GM23338 (cell line): Measurements from ENCODE around the gene IFNW1. TPM values are rescaled to one million over a fixed set of nuclear protein-coding genes. Genes with fewer than 3 reads are reported as not detected.

Experiments
- ATAC-seq: fragments of 200-7000 bp; cut with Tn5 transposase; 3 replicates; pipeline ENCODE4 v1.9.1; 2020
- DNase-seq: peaks from one replicate; pipeline ENCODE4 v3.0.0-alpha.2; 2015; ENCODE audit warnings: low spot score
- H2AFZ ChIP-seq: fragments of 200-600 bp; sonication (generic); 2 replicates; pipeline ENCODE4 v1.8.0; 2016; ENCODE audit warnings: antibody characterized with exemption, mild to moderate bottlenecking, moderate library complexity
- H3F3A ChIP-seq: fragments of 200-600 bp; sonication (generic); replicated peaks from 2 replicates; pipeline ENCODE4 v1.8.0; 2017; ENCODE audit warnings: antibody characterized with exemption, mixed run types, low read depth
- H3K27ac ChIP-seq: fragments of 200-600 bp; sonication (generic); 2 replicates; pipeline ENCODE4 v1.6.1; 2016; ENCODE audit warnings: low read depth
- H3K27me3 ChIP-seq: fragments of 200-600 bp; sonication (generic); 2 replicates; pipeline ENCODE4 v1.8.0; 2016; ENCODE audit warnings: mild to moderate bottlenecking, mixed run types, moderate library complexity; ENCODE audit not compliant: insufficient read depth
- H3K36me3 ChIP-seq: fragments of 200-600 bp; sonication (generic); 2 replicates; pipeline ENCODE4 v1.8.0; 2016; ENCODE audit warnings: mild to moderate bottlenecking; ENCODE audit not compliant: insufficient read depth
- H3K4me1 ChIP-seq: fragments of 200-600 bp; sonication (generic); 2 replicates; pipeline ENCODE4 v1.8.0; 2016; ENCODE audit warnings: mild to moderate bottlenecking, moderate library complexity; ENCODE audit not compliant: insufficient read depth
- H3K4me2 ChIP-seq: fragments of 200-600 bp; sonication (generic); 2 replicates; pipeline ENCODE4 v1.7.1; 2017; ENCODE audit warnings: mixed run types
- H3K4me3 ChIP-seq: fragments of 200-600 bp; sonication (generic); 2 replicates; pipeline ENCODE4 v1.6.1; 2016; ENCODE audit warnings: mixed run types
- H3K79me2 ChIP-seq: fragments of 200-600 bp; sonication (generic); replicated peaks from 2 replicates; pipeline ENCODE4 v1.8.0; 2017; ENCODE audit warnings: mild to moderate bottlenecking; ENCODE audit not compliant: insufficient read depth
- H3K9me2 ChIP-seq: fragments of 200-600 bp; sonication (generic); 2 replicates; pipeline ENCODE4 v1.8.0; 2017; ENCODE audit not compliant: insufficient read depth
- H4K20me1 ChIP-seq: fragments of 200-600 bp; sonication (generic); replicated peaks from 2 replicates; pipeline ENCODE4 v1.8.0; 2017; ENCODE audit warnings: mild to moderate bottlenecking; ENCODE audit not compliant: insufficient read depth
- H3K27ac Mint-ChIP-seq: 2 replicates; pipeline ENCODE4 v1.8.0; 2020; ENCODE audit warnings: inconsistent platforms, mild to moderate bottlenecking, moderate library complexity, mixed read lengths
- H3K27me3 Mint-ChIP-seq: 3 replicates; pipeline ENCODE4 v1.8.0; 2022; ENCODE audit warnings: low read depth, mild to moderate bottlenecking, moderate library complexity, mixed read lengths, inconsistent platforms; ENCODE audit not compliant: insufficient read depth, poor library complexity
- H3K36me3 Mint-ChIP-seq: 3 replicates; pipeline ENCODE4 v1.8.0; 2021; ENCODE audit warnings: low read depth, mild to moderate bottlenecking, inconsistent platforms, moderate library complexity, mixed read lengths
- H3K4me1 Mint-ChIP-seq: 3 replicates; pipeline ENCODE4 v1.8.0; 2020; ENCODE audit warnings: mild to moderate bottlenecking, inconsistent platforms, mixed read lengths
- H3K4me3 Mint-ChIP-seq: 3 replicates; pipeline ENCODE4 v1.8.0; 2021; ENCODE audit warnings: moderate library complexity, mild to moderate bottlenecking, inconsistent platforms, mixed read lengths
- H3K9me3 Mint-ChIP-seq: 3 replicates; pipeline ENCODE4 v1.8.0; 2020; ENCODE audit warnings: moderate library complexity, mild to moderate bottlenecking, inconsistent platforms, mixed read lengths
- CREB1 ChIP-seq: fragments of 250-450 bp; sonication (Bioruptor Pico); IDR thresholded peaks from 2 replicates; pipeline ENCODE4 v1.5.0; 2020; ENCODE audit warnings: low read depth, mild to moderate bottlenecking, moderate library complexity
- CTCF ChIP-seq, 2 experiments: fragments of 200-600 bp in 1 of 2; sonication (generic) in 1 of 2; conservative IDR thresholded peaks; 2 replicates each; pipeline versions ENCODE4 v1.5.1 to v1.6.1; 2016 to 2017; ENCODE audit warnings: antibody characterized with exemption in 2 of 2, low read depth in 2 of 2, mild to moderate bottlenecking in 2 of 2, moderate library complexity in 1 of 2
- ETS1 ChIP-seq: IDR thresholded peaks from 2 replicates; pipeline ENCODE4 v1.6.1; 2016; ENCODE audit warnings: antibody characterized with exemption
- EZH2 ChIP-seq: fragments of 200-600 bp; sonication (generic); IDR thresholded peaks from one replicate; pipeline ENCODE4 v1.8.0; 2017; ENCODE audit warnings: antibody characterized with exemption, mild to moderate bottlenecking, low read depth; ENCODE audit not compliant: unreplicated experiment
- EZH2phosphoT487 ChIP-seq: fragments of 200-600 bp; sonication (generic); IDR thresholded peaks from one replicate; pipeline ENCODE4 v1.8.1; 2018; ENCODE audit warnings: antibody characterized with exemption; ENCODE audit not compliant: unreplicated experiment
- JUNB ChIP-seq: IDR thresholded peaks from one replicate; pipeline ENCODE4 v1.6.1; 2016; ENCODE audit warnings: antibody characterized with exemption; ENCODE audit not compliant: unreplicated experiment
- NANOG ChIP-seq: IDR thresholded peaks from 2 replicates; pipeline ENCODE4 v1.6.1; 2016; ENCODE audit warnings: antibody characterized with exemption, borderline replicate concordance
- POLR2AphosphoS5 ChIP-seq: IDR thresholded peaks from 2 replicates; pipeline ENCODE4 v1.6.1; 2016; ENCODE audit warnings: antibody characterized with exemption, low read depth
- REST ChIP-seq: IDR thresholded peaks from one replicate; pipeline ENCODE4 v1.6.1; 2018; ENCODE audit warnings: antibody characterized with exemption; ENCODE audit not compliant: unreplicated experiment
- STAT1 ChIP-seq: IDR thresholded peaks from one replicate; pipeline ENCODE4 v1.6.1; 2016; ENCODE audit warnings: antibody characterized with exemption; ENCODE audit not compliant: unreplicated experiment
- ZNF114 ChIP-seq: fragments of 250-450 bp; sonication (Bioruptor Pico); IDR thresholded peaks from 2 replicates; pipeline ENCODE4 v1.5.0; 2020; ENCODE audit warnings: mild to moderate bottlenecking, moderate library complexity
- ZNF331 ChIP-seq: fragments of 250-450 bp; sonication (Bioruptor Pico); IDR thresholded peaks from 2 replicates; pipeline ENCODE4 v1.5.0; 2020; ENCODE audit warnings: low read depth, mild to moderate bottlenecking, moderate library complexity
- ZNF462 ChIP-seq: fragments of 250-450 bp; sonication (Bioruptor Pico); IDR thresholded peaks from 2 replicates; pipeline ENCODE4 v1.5.0; 2020; ENCODE audit warnings: mild to moderate bottlenecking, moderate library complexity
- polyA plus RNA-seq: library from polyadenylated mRNA; unstranded; fragments of >200 nt; fragmentation: Nextera tagmentation; extraction: Ambion mirVana; gene quantifications from 2 replicates; pipeline ENCODE4 v1.2.1, GENCODE V29; 2016
- total RNA-seq: library from RNA; depleted of rRNA; stranded (reverse); fragments of >200 nt; shearing (Covaris generic); gene quantifications from 2 replicates; pipeline ENCODE4 v1.2.3, GENCODE V29; 2014

The IFNW1 gene
- total and polyA plus RNA-seq, 2 experiments from 2014 or later = not detected

- H3K79me2 ChIP-seq = no peaks in the 10 kb centered on the region
- TF ChIP-seq CREB1 (CRISPR knock-in tag) = no peak
- no peak for TF ChIP-seq CTCF (conservative IDR thresholded peaks at IDR 0.05; ENCODE audit: low read depth in 2 of 2)
- TF ChIP-seq NANOG = no peak
- no peak for TF ChIP-seq POLR2AphosphoS5
- no peak for TF ChIP-seq ZNF114 (CRISPR knock-in tag)
- TF ChIP-seq ZNF331 (CRISPR knock-in tag) = no peak
- TF ChIP-seq STAT1 = no peak
- no peak for TF ChIP-seq EZH2phosphoT487
- no peak for TF ChIP-seq ETS1
- TF ChIP-seq REST = no peak
- TF ChIP-seq EZH2 = no peak
- no peak for TF ChIP-seq JUNB
- no peak for TF ChIP-seq ZNF462 (CRISPR knock-in tag)
- Mint-ChIP-seq H3K9me3 (no peaks in the 10 kb centered on the region), H3K27me3 (peaks cover 2% of the 10 kb centered on the region), H3K36me3 (no peaks in the 10 kb centered on the region), H3K4me1 (no peaks in the 10 kb centered on the region), H3K27ac (peak overlapping the region; percentile 51; the same call in 1 of the 2 replicates), H3K4me3 (no peak overlapping the region)
- DNase-seq (no peak), ATAC-seq (no peak)
- H3K4me1 ChIP-seq = no peaks in the 10 kb centered on the region
- H4K20me1 ChIP-seq = no peaks in the 10 kb centered on the region
- no peaks in the 10 kb centered on the region for H3K9me2 ChIP-seq
- H3K36me3 ChIP-seq = no peaks in the 10 kb centered on the region
- H2AFZ ChIP-seq = peak overlapping the region; percentile 85
- H3K4me3 ChIP-seq = no peak overlapping the region
- no peak overlapping the region for H3K27ac ChIP-seq
- H3K4me2 ChIP-seq = no peak overlapping the region
- H3K27me3 ChIP-seq = no peaks in the 10 kb centered on the region
- H3F3A ChIP-seq = no peaks in the 10 kb centered on the region
Measured at GRCh38 chr9:21096172-21096900, 45.3 kb downstream of the IFNW1 start.
